ENCODE data around the gene C1QTNF5.

Gene C1QTNF5

DNA sequence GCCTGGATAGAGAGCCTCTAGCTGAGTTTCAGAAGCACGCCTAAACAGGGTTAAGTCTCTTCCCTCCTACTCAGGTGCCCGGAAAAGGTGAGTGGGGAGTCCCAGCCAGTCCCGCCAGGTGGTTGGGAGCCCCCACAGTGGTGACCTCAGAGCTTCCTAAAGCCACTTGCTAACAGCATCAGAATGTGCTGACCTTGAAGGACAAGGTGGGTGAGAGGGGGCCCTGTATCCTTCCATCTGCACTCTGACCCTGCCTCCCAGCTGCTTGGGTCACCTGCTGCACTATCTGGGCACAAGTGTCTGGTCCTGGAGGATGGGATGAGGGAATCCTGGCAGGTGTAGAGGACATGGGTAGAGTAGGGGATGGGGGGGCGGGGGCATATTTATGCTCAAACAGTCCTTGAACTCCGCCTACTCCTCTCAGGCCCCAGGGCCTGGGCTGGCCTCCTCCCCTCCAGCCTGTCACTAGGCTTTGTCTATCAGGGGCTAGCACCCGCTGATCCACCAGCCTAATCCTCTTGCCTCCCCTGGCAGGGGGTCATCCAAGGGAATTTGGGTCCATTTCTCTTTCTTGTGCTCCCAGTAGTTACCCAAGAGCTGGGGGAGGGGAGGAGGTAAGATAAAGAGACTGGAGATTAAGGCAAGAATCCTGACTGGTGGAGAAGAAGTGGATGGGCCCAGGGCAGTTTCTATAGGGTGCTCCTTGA lies 37.4 kb upstream of the C1QTNF5 start:
- no peak for DNase-seq (ENCODE audit: low read depth)

DNA sequence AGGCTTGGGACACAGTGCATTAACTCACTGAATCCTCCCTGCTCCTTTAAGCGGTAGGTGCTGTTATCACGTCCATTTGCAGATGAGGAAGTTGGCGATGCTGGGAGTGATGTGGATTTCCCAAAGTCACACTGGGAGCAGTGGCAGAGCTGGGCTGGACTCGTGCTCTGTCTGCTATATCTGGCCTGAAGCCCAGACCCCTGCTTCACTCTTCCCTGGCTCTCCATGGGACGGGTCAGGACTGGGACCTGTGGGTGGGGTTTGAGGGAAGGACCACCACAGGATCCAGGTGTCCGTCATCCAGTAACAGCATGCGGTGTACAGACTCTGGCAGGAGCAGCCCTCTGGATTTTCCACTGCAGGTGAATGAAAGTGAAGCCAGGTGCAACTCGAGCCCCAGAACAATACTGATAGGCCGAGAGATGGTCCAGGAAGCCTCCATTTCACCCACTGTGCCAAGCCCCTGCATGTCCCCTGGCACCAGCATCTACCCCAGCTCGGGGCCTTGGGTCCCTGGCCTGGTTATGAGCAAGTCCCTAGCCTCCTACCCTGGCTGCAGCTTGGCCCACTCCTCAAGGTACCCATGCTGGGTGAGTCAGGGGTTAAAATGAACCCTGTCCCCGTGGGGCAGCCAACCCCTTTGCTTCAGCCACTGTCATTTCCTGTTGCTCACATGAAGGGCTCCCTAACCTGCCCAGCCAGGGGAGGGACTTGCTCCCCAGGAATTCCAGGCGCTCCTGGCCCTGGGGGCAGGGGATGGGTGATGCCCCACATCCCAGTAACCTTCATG lies 36.6 kb upstream of the C1QTNF5 start:
- Histone ChIP-seq H3K9ac (ENCODE audit: low read length) (no peak overlapping the region), H3K36me3 (ENCODE audit: control insufficient read depth, insufficient read depth, low read length, severe bottlenecking) (no peaks in the 10 kb centered on the region), H3K27me3 (replicated peaks; ENCODE audit: control insufficient read depth, insufficient read depth, low read length) (no peaks in the 10 kb centered on the region), H3K9me3 (ENCODE audit: control insufficient read depth, low read length) (no peaks in the 10 kb centered on the region), H3K4me1 (ENCODE audit: control insufficient read depth, insufficient read depth, low read length) (peaks cover 41% of the 10 kb centered on the region), H3K4me3 (ENCODE audit: low read length) (no peak overlapping the region)
- DNase-seq (ENCODE audit: low read depth), result no peak

More for the DNA sequence above, 37.4 kb upstream of the C1QTNF5 start:
- Histone ChIP-seq H3K4me3 (ENCODE audit: low read length) (no peak overlapping the region), H3K27me3 (replicated peaks; ENCODE audit: control insufficient read depth, insufficient read depth, low read length) (no peaks in the 10 kb centered on the region), H3K9me3 (ENCODE audit: control insufficient read depth, low read length) (no peaks in the 10 kb centered on the region), H3K9ac (ENCODE audit: low read length) (no peak overlapping the region), H3K36me3 (ENCODE audit: control insufficient read depth, insufficient read depth, low read length, severe bottlenecking) (no peaks in the 10 kb centered on the region), H3K4me1 (ENCODE audit: control insufficient read depth, insufficient read depth, low read length) (peaks cover 41% of the 10 kb centered on the region)

DNA sequence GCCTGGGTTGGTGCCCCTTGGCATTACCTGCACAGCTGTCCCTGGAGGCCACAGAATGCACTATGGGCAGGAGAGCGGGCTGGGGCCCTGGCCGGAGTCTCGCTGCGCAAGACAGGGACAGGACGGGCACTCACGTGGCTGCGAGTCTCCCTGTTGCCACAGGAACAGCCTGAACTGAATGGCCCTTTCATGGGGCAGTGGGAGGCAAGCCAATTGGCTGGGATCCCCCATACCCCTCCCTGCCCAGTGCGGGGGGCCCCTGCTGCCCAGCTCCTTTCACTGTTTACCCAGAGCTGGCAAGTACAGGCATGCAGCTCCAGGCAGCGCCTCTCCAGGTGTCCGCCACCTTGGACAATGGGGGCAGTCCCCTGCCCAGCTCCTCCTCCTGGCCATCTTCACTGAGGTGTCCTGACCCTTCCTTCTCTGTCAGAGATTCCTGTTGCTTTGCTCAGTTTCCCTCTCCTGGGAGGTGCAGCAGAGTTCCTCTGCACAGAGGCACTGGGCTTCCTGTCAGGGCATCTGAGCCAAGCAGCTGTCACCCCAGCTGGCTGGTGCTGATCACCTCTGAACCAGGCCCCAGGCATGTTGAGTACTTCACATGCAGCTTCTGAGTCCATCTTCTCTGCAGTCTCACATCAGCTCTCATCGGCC lies 35.6 kb upstream of the C1QTNF5 start:
- Histone ChIP-seq H3K9me3 (ENCODE audit: control insufficient read depth, low read length) (no peaks in the 10 kb centered on the region), H3K36me3 (ENCODE audit: control insufficient read depth, insufficient read depth, low read length, severe bottlenecking) (no peaks in the 10 kb centered on the region), H3K9ac (ENCODE audit: low read length) (peak overlapping the region; percentile 7), H3K4me3 (ENCODE audit: low read length) (no peak overlapping the region), H3K27me3 (replicated peaks; ENCODE audit: control insufficient read depth, insufficient read depth, low read length) (no peaks in the 10 kb centered on the region), H3K4me1 (ENCODE audit: control insufficient read depth, insufficient read depth, low read length) (peaks cover 34% of the 10 kb centered on the region)
- DNase-seq (ENCODE audit: low read depth), result no peak

DNA sequence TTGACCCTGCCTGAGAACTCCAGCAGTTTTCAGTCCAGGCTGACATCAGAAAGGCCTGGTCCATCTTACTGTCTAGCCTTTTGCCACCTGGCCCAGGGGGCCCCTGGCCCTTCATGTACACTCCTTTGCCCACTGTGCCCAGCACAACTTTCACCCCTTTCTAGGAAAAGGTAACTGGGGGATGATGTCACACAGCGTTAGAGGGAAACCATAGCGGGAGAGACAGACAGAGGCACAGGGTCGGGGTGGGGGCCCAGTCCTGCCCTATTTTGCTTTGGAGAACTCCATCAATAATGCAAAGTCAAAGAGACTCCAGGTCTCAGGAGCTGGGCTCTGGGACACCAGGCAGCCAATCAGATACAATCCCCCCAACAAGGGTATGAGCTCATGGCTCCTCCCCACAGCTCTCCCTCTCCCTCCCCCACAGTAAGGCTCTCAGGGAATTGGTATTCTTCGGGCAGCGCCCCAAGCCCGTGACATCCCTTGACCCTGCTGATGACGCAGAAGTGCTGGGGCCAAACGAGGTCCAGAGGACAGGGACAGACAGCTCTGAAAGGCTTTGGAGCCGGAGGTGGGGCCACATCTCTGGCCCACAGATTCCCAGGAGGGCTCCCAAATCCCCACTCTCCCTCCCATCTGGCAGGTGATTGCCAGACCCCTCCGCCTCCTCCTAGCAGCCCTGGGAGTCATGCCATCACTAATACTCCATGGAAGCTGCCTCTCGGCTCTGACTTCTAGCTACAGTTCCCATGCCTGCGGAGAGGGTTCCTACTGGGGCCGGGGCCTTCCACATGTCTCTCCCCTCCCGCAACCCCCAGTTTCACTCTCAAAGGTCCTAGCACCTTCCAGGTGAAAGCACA lies 34.9 kb upstream of the C1QTNF5 start:
- Histone ChIP-seq H3K36me3 (ENCODE audit: control insufficient read depth, insufficient read depth, low read length, severe bottlenecking) (no peaks in the 10 kb centered on the region), H3K4me3 (ENCODE audit: low read length) (no peak overlapping the region), H3K9me3 (ENCODE audit: control insufficient read depth, low read length) (no peaks in the 10 kb centered on the region), H3K9ac (ENCODE audit: low read length) (peak overlapping the region; percentile 7), H3K27me3 (replicated peaks; ENCODE audit: control insufficient read depth, insufficient read depth, low read length) (no peaks in the 10 kb centered on the region), H3K4me1 (ENCODE audit: control insufficient read depth, insufficient read depth, low read length) (peaks cover 32% of the 10 kb centered on the region)
- DNase-seq (ENCODE audit: low read depth), result no peak

DNA sequence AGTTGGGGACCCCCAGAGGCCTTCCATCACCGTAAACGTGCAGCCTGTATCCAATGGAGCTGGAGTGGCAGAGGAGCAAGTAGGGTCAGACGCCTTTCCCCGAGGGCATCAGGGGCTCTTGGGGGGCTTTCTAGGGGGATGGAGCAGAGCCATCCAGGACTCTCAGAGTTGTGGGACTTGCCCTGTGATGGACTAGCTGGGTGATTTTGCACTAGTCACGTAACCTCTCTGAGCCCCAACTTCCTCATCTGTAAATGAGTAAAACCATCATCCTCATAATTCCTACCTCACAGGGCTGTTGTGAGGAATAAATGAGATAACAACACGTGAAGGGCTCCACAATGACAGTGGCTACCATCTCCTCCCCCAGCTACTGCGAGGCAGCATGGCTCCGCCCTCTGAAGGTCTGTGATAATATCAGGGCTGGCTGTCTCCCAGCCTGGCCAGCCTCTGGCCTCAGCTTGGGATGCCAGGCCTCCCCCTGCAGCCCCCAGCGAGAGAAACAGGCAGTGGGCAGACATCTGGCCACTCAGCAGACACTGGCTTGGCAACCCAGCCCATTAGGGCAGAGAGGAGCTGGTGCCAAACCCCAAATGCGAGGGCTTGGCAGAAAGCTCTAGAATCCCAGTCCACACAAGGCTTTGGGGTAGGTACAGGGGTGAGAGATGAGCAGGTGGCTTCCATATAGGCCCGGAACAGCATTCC lies 34.1 kb upstream of the C1QTNF5 start:
- Histone ChIP-seq H3K4me1 (ENCODE audit: control insufficient read depth, insufficient read depth, low read length) (peaks cover 36% of the 10 kb centered on the region), H3K27me3 (replicated peaks; ENCODE audit: control insufficient read depth, insufficient read depth, low read length) (no peaks in the 10 kb centered on the region), H3K9me3 (ENCODE audit: control insufficient read depth, low read length) (no peaks in the 10 kb centered on the region), H3K4me3 (ENCODE audit: low read length) (no peak overlapping the region), H3K9ac (ENCODE audit: low read length) (no peak overlapping the region), H3K36me3 (ENCODE audit: control insufficient read depth, insufficient read depth, low read length, severe bottlenecking) (no peaks in the 10 kb centered on the region)
- no peak for DNase-seq (ENCODE audit: low read depth)

DNA sequence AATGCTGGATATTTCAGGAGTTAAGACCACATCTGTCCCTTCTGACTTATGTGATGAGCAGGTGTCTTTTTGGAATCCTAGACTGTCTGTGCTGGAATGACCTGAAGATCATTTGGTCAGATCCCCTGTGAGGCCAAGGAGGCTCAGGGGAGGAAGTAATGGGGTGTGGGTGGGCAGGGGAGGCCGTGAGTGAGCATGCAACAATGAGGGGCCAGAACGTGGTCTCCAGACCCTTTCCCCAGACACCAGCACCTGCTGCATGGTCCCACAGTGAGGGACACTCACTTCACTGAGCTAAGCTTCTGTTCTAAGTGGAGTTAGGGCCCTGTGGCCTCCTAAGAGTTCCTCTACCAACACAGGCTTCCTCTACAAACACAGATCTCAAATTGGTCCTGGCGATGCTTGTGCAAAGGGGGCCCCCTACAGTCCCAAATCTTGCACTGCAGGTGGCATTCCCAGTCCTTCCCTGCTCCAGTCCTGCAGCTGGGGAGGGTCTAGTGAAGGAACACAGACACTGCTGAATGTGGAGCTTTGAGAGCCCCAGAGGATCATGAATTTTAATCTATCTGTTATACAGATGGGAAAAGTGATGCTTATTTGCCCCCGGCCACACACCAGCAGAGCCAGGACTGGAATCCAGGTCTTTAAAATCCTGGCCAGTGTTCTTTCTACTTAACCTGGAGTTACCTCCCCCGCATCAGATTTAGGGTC lies 33.4 kb upstream of the C1QTNF5 start:
- DNase-seq (ENCODE audit: low read depth), result peak; percentile 86

DNA sequence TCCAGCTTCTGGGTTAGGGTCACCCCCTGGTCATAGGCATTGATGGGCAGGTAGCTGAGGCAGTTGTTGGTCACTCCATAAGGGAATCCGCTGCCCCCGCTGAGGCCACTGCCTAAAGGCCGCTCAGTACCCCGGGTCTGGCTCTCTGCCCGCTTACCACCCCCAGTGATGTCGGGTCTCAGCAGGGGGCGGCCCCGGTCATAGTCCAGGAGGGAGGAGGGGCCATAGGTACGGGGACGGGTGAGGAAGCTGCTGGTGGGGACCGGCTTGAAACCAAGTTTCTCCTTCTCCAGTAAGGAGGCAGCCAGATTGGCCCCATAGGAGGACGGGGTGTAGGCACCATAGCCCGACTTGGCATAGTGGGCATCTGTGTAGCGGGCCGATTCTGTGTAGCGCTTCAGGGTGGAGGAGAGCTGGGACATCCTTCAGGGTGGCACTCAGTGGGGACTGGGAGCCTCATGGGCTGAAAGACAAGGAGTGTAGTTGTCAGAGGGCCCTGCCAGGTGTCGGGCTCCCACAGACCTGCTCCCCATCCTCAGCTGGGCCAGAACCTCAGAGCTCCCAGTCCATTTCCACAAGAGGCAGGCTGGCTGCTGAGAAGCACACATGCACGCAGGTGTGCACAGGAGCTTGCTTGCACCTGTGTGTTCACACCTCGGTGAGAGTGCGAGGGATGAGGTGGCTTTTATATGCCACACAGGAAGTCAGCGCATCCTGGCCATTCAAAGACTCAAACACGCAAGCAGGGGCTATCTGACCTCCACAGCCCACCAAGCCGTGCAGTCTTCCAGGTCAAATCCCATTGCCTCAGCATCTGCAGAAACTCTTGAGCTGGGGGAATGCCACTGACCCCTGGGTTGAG lies 32.6 kb upstream of the C1QTNF5 start:
- H3K36me3 ChIP-seq (ENCODE audit: control insufficient read depth, insufficient read depth, low read length, severe bottlenecking), result no peaks in the 10 kb centered on the region
- DNase-seq (ENCODE audit: low read depth), result no peak
- H3K9ac ChIP-seq (ENCODE audit: low read length), result peak overlapping the region; percentile 13
- H3K4me1 ChIP-seq (ENCODE audit: control insufficient read depth, insufficient read depth, low read length), result peaks cover 45% of the 10 kb centered on the region
- H3K4me3 ChIP-seq (ENCODE audit: low read length), result no peak overlapping the region
- H3K9me3 ChIP-seq (ENCODE audit: control insufficient read depth, low read length), result no peaks in the 10 kb centered on the region
- no peaks in the 10 kb centered on the region for H3K27me3 ChIP-seq (replicated peaks; ENCODE audit: control insufficient read depth, insufficient read depth, low read length)

More for the DNA sequence above, 33.4 kb upstream of the C1QTNF5 start:
- no peaks in the 10 kb centered on the region for H3K27me3 ChIP-seq (replicated peaks; ENCODE audit: control insufficient read depth, insufficient read depth, low read length)
- peak overlapping the region; percentile 13 for H3K9ac ChIP-seq (ENCODE audit: low read length)
- H3K4me1 ChIP-seq (ENCODE audit: control insufficient read depth, insufficient read depth, low read length), result peaks cover 38% of the 10 kb centered on the region
- H3K9me3 ChIP-seq (ENCODE audit: control insufficient read depth, low read length), result no peaks in the 10 kb centered on the region
- no peak overlapping the region for H3K4me3 ChIP-seq (ENCODE audit: low read length)
- H3K36me3 ChIP-seq (ENCODE audit: control insufficient read depth, insufficient read depth, low read length, severe bottlenecking), result no peaks in the 10 kb centered on the region

DNA sequence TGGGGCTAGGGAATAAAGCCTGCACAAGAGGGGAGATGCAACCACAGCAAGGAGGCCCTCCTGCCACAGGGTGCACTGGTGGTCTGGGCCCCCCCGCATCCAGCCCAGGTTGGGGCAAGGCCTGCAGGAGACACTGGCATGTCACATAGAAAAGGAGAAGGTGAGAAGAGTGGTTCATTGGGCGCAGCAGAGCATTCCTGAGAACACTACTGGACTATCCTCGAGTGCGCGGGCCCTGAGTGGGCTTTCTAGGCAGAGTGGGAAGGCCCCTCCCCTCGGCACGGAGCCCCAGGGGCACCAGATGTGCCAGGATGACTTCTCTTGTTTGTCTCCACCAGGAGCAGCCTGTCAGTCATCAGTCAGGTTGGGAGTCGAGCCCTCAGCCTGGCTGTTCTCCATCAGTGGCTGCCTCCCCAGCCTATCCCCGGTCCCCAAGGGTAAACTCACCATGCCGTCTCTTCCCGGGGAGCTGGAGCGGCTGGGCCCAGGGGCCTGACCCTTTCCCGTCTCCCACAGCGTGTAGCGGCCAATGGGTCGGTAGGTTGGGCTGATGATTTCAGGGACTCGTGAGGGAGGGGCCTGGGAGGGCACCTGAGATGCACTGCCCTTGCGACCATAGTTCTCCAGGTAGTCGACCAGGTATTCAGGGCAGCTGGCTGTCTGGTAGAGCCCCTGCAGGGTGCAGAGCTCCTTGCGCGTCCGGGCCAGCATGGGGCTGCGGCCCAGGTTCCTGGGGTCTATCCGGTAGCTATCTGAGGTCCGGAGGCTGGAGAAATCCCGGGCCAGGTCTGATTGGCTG lies 31.8 kb upstream of the C1QTNF5 start:
- H3K4me1 ChIP-seq (ENCODE audit: control insufficient read depth, insufficient read depth, low read length), result peaks cover 52% of the 10 kb centered on the region
- no peak for DNase-seq (ENCODE audit: low read depth)

DNA sequence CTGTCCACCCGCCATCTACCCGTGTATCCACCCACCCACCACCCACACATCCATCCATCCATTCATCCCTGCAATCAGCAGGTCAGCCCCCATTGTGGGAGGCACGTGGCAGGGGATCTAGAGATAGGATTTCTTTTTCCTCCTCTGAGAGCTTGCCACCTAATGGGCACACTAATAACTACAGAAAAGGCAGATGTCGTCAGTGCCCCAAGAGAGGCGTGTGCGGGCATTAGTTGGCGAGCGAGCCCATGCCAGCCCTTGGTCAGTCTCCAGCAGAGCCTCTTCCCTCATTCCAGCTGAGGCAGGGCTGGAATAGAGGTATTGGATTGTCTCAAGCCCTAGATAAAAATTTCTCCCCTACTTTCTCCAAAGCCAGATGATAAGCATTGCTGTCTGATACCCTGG lies 31.1 kb upstream of the C1QTNF5 start:
- Histone ChIP-seq H3K9ac (ENCODE audit: low read length) (no peak overlapping the region), H3K4me1 (ENCODE audit: control insufficient read depth, insufficient read depth, low read length) (peaks cover 52% of the 10 kb centered on the region), H3K27me3 (replicated peaks; ENCODE audit: control insufficient read depth, insufficient read depth, low read length) (no peaks in the 10 kb centered on the region), H3K4me3 (ENCODE audit: low read length) (no peak overlapping the region), H3K9me3 (ENCODE audit: control insufficient read depth, low read length) (no peaks in the 10 kb centered on the region), H3K36me3 (ENCODE audit: control insufficient read depth, insufficient read depth, low read length, severe bottlenecking) (no peaks in the 10 kb centered on the region)
- DNase-seq (ENCODE audit: low read depth), result no peak

More for the DNA sequence above, 31.8 kb upstream of the C1QTNF5 start:
- H3K27me3 ChIP-seq (replicated peaks; ENCODE audit: control insufficient read depth, insufficient read depth, low read length), result no peaks in the 10 kb centered on the region
- no peaks in the 10 kb centered on the region for H3K9me3 ChIP-seq (ENCODE audit: control insufficient read depth, low read length)
- H3K9ac ChIP-seq (ENCODE audit: low read length), result no peak overlapping the region
- H3K4me3 ChIP-seq (ENCODE audit: low read length), result no peak overlapping the region
- H3K36me3 ChIP-seq (ENCODE audit: control insufficient read depth, insufficient read depth, low read length, severe bottlenecking), result no peaks in the 10 kb centered on the region
